ENCODE results near the gene HNRNPAB. TPM values are rescaled to one million over a fixed set of nuclear protein-coding genes. Genes with fewer than 3 reads are reported as not detected.
"Not testable (repeated sequence)": the region's sequence is repeated elsewhere in the genome, so short reads cannot be mapped to it uniquely, and the experiment has no call there.

Gene HNRNPAB
- total RNA-seq, 2 experiments from 2014 or later, result 313 to 316 TPM

DNA sequence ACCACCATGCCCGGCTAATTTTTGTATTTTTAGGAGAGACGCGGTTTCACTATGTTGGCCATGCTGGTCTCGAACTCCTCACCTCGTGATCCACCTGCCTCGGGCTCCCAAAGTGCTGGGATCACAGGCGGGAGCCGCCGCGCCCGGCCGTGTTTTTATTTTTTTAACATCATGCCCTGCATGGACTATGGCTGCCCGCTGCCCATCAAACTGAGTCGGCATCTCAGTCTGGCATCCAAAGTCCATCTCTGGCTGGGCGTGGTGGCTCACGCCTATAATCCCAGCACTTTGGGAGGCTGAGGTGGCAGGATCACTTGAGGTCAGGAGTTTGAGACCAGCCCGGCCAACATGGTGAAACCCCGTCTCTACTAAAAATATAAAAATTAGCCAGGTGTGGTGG, 49.3 kb downstream of the HNRNPAB start:
- H3K27ac Mint-ChIP-seq; CTCF ChIA-PET; intact Hi-C loops (cut with micrococcal nuclease); H3K4me1 Mint-ChIP-seq (ENCODE audit: low read depth); H3K9me3 Mint-ChIP-seq; DNase-seq; H3K27me3 Mint-ChIP-seq; H3K4me3 Mint-ChIP-seq; H3K36me3 Mint-ChIP-seq; POLR2A ChIA-PET: not testable (repeated sequence)

DNA sequence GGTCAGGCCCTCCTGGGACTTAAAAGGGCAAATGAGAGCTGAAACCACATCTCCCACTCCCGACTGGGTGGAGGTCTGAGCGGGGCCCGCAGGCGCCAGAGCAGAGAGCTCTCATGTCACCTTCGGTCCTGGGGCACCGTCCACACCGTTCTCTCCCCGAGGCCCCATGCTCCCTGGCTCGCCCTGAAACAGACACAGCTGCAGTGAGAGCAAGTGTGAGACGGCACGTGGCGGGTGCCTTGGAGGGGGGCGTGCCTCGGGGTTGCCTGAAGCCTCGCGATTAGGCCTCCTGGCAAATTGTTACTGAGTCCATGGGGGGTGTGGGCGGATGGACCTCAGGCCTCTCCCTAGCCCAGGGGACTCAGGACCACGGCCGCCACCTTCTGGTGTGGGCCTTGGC, 52.4 kb downstream of the HNRNPAB start:
- CTCF ChIA-PET, result no interaction called here
- Mint-ChIP-seq H3K36me3 (no peaks in the 10 kb centered on the region), H3K27ac (no peak overlapping the region), H3K9me3 (no peaks in the 10 kb centered on the region), H3K4me3 (no peak overlapping the region), H3K4me1 (ENCODE audit: low read depth) (no peaks in the 10 kb centered on the region), H3K27me3 (no peaks in the 10 kb centered on the region)
- no peak for DNase-seq
- intact Hi-C loops (cut with micrococcal nuclease), result no loop called here
- POLR2A ChIA-PET, result no interaction called here

DNA sequence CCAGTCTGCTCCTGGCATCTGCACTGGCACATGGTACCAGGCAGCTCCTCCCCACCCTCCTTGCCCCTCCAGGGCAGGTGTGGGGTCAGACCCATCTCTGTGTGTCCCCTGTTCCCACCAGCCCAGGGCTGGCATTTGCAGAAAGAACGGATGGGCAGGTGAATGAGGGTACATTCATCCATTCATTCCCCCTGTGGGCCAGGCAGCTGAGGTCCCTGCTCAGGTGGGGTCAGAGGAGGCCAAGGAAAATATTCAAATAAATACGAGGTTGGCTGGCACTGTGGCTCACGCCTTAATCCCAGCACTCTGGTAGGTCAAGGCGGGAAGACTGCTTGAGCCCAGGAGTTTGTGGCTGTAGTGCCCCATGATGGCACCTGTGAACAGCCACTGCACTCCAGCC, 53.3 kb downstream of the HNRNPAB start:
- intact Hi-C loops (cut with micrococcal nuclease), result no loop called here
- Mint-ChIP-seq H3K4me3 (no peak overlapping the region), H3K4me1 (ENCODE audit: low read depth) (no peaks in the 10 kb centered on the region), H3K36me3 (no peaks in the 10 kb centered on the region), H3K9me3 (no peaks in the 10 kb centered on the region), H3K27ac (no peak overlapping the region), H3K27me3 (no peaks in the 10 kb centered on the region)
- ChIA-PET POLR2A (no interaction called here), CTCF (no interaction called here)
- no peak for DNase-seq

DNA sequence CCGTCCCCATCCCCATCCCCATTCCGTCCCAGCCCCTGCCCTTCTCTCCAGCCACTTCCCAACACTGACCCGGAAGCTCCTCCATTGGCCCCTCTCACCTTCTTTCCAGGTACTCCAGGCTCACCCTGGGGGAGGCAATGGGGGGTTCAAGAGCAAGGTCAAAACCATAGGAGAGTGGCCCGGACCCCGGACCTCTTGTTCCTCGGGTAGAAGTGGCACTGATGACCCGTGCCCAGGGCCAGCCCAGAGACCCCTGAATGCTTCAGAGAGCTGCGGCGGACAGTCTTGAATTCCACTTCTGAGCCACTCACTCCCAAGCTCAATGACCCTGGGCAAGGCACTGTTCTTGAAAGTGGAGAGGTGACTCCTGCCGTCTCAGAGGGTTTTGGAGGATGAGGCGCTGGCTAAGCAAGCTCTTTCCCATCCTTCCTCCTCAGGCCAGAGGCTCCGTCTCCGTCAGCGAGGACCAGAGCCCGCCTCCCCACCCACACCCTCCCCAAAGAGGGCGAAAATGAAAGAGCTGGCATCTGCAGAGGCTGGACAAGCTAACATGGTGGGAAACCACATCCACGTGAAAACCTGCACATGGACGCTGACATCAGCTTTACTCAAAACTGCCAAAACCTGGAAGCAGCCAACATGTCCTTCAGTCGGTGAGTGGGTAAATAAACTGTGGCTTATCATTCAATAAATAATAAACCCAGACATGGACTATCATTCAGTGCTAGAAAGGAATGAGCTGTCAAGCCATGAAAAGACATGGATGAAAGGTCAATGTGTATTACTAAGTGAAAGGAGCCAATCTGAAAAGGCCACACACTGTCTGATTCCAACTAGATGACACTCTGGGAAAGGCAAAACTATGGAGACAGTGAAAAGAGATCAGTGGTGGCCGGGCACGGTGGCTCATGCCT, 55.5 kb downstream of the HNRNPAB start:
- POLR2A ChIA-PET, result no interaction called here

More for the DNA sequence above, 55.5 kb downstream of the HNRNPAB start:
- Mint-ChIP-seq H3K4me1 (ENCODE audit: low read depth) (no peaks in the 10 kb centered on the region), H3K36me3 (no peaks in the 10 kb centered on the region), H3K9me3 (peaks cover 4% of the 10 kb centered on the region), H3K4me3 (no peak overlapping the region), H3K27ac (no peak overlapping the region), H3K27me3 (no peaks in the 10 kb centered on the region)
- no peak for DNase-seq
- intact Hi-C loops (cut with micrococcal nuclease), result no loop called here
- CTCF ChIA-PET, result no interaction called here

Other genes with a start within 250 kb of the HNRNPAB start
- gene PROP1, start 208.3 kb upstream of the HNRNPAB start, total RNA-seq, result not detected
- gene N4BP3, start 91.0 kb upstream of the HNRNPAB start, total RNA-seq, result 1 to 10 TPM; 3.2 TPM
- gene RMND5B, start 73.5 kb upstream of the HNRNPAB start, total RNA-seq, result 10 to 100 TPM; 32.0 to 34.9 TPM
- gene NHP2, start 50.6 kb upstream of the HNRNPAB start, total RNA-seq, result 100 to 1,000 TPM; 231 to 246 TPM
- gene GMCL2, start 17.2 kb upstream of the HNRNPAB start, total RNA-seq, result not detected
- 10 to 100 TPM; 49.3 to 58.0 TPM for gene PHYKPL, start 28.3 kb downstream of the HNRNPAB start, total RNA-seq

All from activated CD4-positive, alpha-beta memory T cell treated with anti-CD3 and anti-CD28 coated beads for 36 hours (primary cell).